Left kidney (tissue), 2 donors: ENCODE measurements around the gene CARD9. TPM values are rescaled to one million over a fixed set of nuclear protein-coding genes. Genes with fewer than 3 reads are reported as not detected.
A peak's percentile ranks its signal among the peaks of the same experiment; 100 is the strongest.

Experiments used
- DNase-seq: peaks from one replicate; pipeline ENCODE4 v3.0.0-alpha.2; 2013
- polyA plus RNA-seq: library from polyadenylated mRNA; unstranded; fragments of 120-200 nt; gene quantifications from one replicate; pipeline ENCODE4 v1.2.1, GENCODE V29; 2013; ENCODE audit not compliant: insufficient read length

CARD9 gene
- polyA plus RNA-seq, 1 donor = 1.8 TPM

- DNase-seq = no peak
Observed at GRCh38 chr9:136401173-136401922, 27.9 kb upstream of the CARD9 start.

- peak; percentile 87 for DNase-seq
Observed at GRCh38 chr9:136400038-136400834, 26.8 kb upstream of the CARD9 start, which contains the start of gene SNAPC4. Gene SNAPC4, minus strand, starts transcription at chr9:136400170. Its CDS starts 1,742 bp downstream, at chr9:136398428.

- DNase-seq = no peak
Observed at GRCh38 chr9:136399176-136400037, 25.9 kb upstream of the CARD9 start.

GRCh38 chr9:136398286-136398685 lies 24.8 kb upstream of the CARD9 start:
- DNase-seq = no peak

- DNase-seq = no peak
Observed at GRCh38 chr9:136397643-136398042, 24.2 kb upstream of the CARD9 start.

- DNase-seq = no peak
Observed at GRCh38 chr9:136396219-136396515, 22.7 kb upstream of the CARD9 start.

GRCh38 chr9:136395345-136396218 lies 22.1 kb upstream of the CARD9 start:
- DNase-seq = no peak

GRCh38 chr9:136395020-136395340 lies 21.5 kb upstream of the CARD9 start:
- DNase-seq = no peak

- DNase-seq = no peak
Observed at GRCh38 chr9:136394312-136395019, 21.0 kb upstream of the CARD9 start.

- no peak for DNase-seq
Observed at GRCh38 chr9:136393531-136393930, 20.1 kb upstream of the CARD9 start.

- no peak for DNase-seq
Observed at GRCh38 chr9:136392538-136393449, 19.3 kb upstream of the CARD9 start.

GRCh38 chr9:136391737-136392537 lies 18.5 kb upstream of the CARD9 start:
- no peak for DNase-seq

- DNase-seq = no peak
Observed at GRCh38 chr9:136389396-136389795, 15.9 kb upstream of the CARD9 start.

- DNase-seq = no peak
Observed at GRCh38 chr9:136387217-136387616, 13.7 kb upstream of the CARD9 start.

- no peak for DNase-seq
Observed at GRCh38 chr9:136386018-136386417, 12.5 kb upstream of the CARD9 start.

GRCh38 chr9:136385015-136385414 lies 11.5 kb upstream of the CARD9 start:
- no peak for DNase-seq

- DNase-seq = no peak
Observed at GRCh38 chr9:136383436-136383835, 10.0 kb upstream of the CARD9 start.

- no peak for DNase-seq
Observed at GRCh38 chr9:136381966-136382513, 8.6 kb upstream of the CARD9 start.

GRCh38 chr9:136381311-136381710 lies 7.8 kb upstream of the CARD9 start:
- DNase-seq = no peak
